Measurements from ENCODE around the gene SIRPG.
"Not testable (repeated sequence)": the region's sequence is repeated elsewhere in the genome, so short reads cannot be mapped to it uniquely, and the experiment has no call there.

The SIRPG gene

GRCh38 chr20:1633535-1633934 is 24.0 kb downstream of the SIRPG start:
- FAIRE-seq: no peak

- no peak for FAIRE-seq
Measured at GRCh38 chr20:1632178-1632577, 25.4 kb downstream of the SIRPG start.

- FAIRE-seq: no peak
Measured at GRCh38 chr20:1631309-1632151, 26.0 kb downstream of the SIRPG start.

- no peak for FAIRE-seq
Measured at GRCh38 chr20:1630186-1630585, 27.4 kb downstream of the SIRPG start.

- FAIRE-seq: no peak
Measured at GRCh38 chr20:1629321-1629720, 28.3 kb downstream of the SIRPG start.

GRCh38 chr20:1628621-1629020 is 29.0 kb downstream of the SIRPG start:
- FAIRE-seq: no peak

- no peak for FAIRE-seq
Measured at GRCh38 chr20:1627200-1627550, 30.4 kb downstream of the SIRPG start.

- no peak for FAIRE-seq
Measured at GRCh38 chr20:1626528-1627199, 30.9 kb downstream of the SIRPG start.

GRCh38 chr20:1625083-1625690 is 32.4 kb downstream of the SIRPG start:
- FAIRE-seq: no peak

GRCh38 chr20:1623501-1624205 is 33.9 kb downstream of the SIRPG start:
- FAIRE-seq: no peak

- FAIRE-seq: no peak
Measured at GRCh38 chr20:1622450-1622849, 35.1 kb downstream of the SIRPG start.

GRCh38 chr20:1621316-1621715 is 36.3 kb downstream of the SIRPG start:
- no peak for FAIRE-seq

GRCh38 chr20:1619861-1620444 is 37.6 kb downstream of the SIRPG start, which contains the start of gene SIRPB1:
SIRPB1 (minus strand) TSS chr20:1620009; CDS start chr20:1619944, 65 bp downstream.
- FAIRE-seq: no peak

- FAIRE-seq: no peak
Measured at GRCh38 chr20:1618954-1619540, 38.5 kb downstream of the SIRPG start.

- FAIRE-seq: no peak
Measured at GRCh38 chr20:1618479-1618878, 39.1 kb downstream of the SIRPG start.

- FAIRE-seq: no peak
Measured at GRCh38 chr20:1616858-1617434, 40.6 kb downstream of the SIRPG start.

- not testable (repeated sequence) for FAIRE-seq
Measured at GRCh38 chr20:1610404-1610803, 47.2 kb downstream of the SIRPG start.

- FAIRE-seq: not testable (repeated sequence)
Measured at GRCh38 chr20:1608678-1609347, 48.8 kb downstream of the SIRPG start.

GRCh38 chr20:1600736-1601135 is 56.8 kb downstream of the SIRPG start:
- no peak for FAIRE-seq

GRCh38 chr20:1595333-1595732 is 62.2 kb downstream of the SIRPG start:
- no peak for FAIRE-seq

Measured in islet of Langerhans (tissue), 1 donor.